Measurements from ENCODE around the gene GALNT9. TPM values are rescaled to one million over a fixed set of nuclear protein-coding genes. Genes with fewer than 3 reads are reported as not detected.

Gene GALNT9
- polyA plus RNA-seq, 1 of the 3 experiments (the other 2 are of a cell fraction): not detected

DNA sequence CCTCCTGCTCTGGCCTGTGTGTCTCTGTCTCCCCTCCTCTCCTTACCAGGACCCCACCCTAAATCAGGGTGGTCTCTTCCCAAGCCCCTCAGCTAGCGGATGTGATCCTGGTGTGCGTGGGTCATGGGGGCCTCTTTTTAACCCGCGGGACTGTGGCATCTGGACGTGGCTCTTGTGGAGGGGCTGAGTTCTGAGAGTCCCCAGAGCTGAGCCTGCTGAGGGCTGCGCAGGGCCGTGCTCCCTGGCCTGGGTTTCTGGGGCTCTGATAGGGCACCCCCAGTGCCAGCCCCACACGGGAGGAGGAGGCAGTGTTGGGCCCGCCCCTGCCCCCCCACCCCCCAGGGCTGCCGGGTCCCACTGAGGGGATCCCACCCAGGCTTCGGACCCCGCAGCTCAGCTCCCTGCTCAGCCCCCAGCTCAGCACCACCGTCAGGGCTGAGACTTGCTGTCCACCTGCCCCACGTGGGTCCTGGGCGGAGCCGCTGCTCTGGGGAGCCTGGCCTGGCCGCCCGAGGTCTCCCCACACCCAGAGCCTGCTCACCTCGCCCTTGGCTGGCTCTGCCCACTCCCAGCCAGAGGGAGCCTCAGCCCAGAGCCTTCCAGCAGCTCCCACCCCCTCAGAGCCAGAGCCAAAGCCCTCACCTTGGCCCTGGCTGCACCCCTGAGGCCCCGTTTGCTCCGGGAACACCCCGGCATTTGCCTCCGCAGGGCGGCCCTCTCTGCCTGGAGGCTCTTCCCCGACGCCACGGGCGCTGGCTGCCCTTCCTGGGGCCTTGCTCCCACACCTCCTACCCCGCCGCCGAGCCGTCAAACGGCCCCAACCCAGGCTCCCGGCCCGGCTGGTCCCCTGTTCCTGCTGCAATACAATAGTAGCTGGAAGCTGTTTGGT is 153.6 kb downstream of the GALNT9 start:
- ChIA-PET POLR2A (no interaction called here), CTCF (interaction anchor here (0.7 to 3.3 kb wide), 5 partner anchors 10 to 239 kb away, joined by 3 to 15 read pairs (median 3); no protein-coding TSS in a partner anchor)
- H3K4me2 ChIP-seq: no peak overlapping the region
- H3K27me3 ChIP-seq (ENCODE audit: insufficient read depth): peaks cover 96% of the 10 kb centered on the region
- H4K20me1 ChIP-seq (ENCODE audit: insufficient read depth): 0 out of 2 replicates have a peak, but pooled peaks cover 3% of the 10 kb centered on the region
- no peak for DNase-seq
- no peaks in the 10 kb centered on the region for H3K9me3 ChIP-seq
- no peaks in the 10 kb centered on the region for H3K36me3 ChIP-seq (replicated peaks in 1 of 2; ENCODE audit: control insufficient read depth in 1 of 2, insufficient read depth in 2 of 2, low read length in 1 of 2)
- no peak overlapping the region for H2AFZ ChIP-seq (ENCODE audit: low read depth)
- peaks cover 0 to 2% of the 10 kb centered on the region in 2 experiments; a peak in 1 of 4 replicates for H3K4me1 ChIP-seq (ENCODE audit: control insufficient read depth in 1 of 2, insufficient read depth in 2 of 2, low read depth in 1 of 2, low read length in 1 of 2)
- no peaks in the 10 kb centered on the region for H3K79me2 ChIP-seq (ENCODE audit: insufficient read depth)
- no peak overlapping the region for H3K27ac ChIP-seq (ENCODE audit: low read depth in 2 of 2, low read length in 1 of 2)
- no peaks in the 10 kb centered on the region for H3K9me2 ChIP-seq
- H3K4me3 ChIP-seq (ENCODE audit: low read depth in 2 of 2, low read length in 1 of 2): no peak overlapping the region
- 22% methylated on average over 9 of the region's 35 CpGs for WGBS (ENCODE audit: low lambda C conversion rate)
- TF ChIP-seq GABPA (IDR thresholded peaks at IDR 0.05; ENCODE audit: low read depth) (no peak), NRF1 (IDR thresholded peaks at IDR 0.05; ENCODE audit: low read depth, low read length) (no peak), MEF2A (IDR thresholded peaks at IDR 0.05; ENCODE audit: borderline replicate concordance, low read depth) (no peak), RCOR1 (IDR thresholded peaks at IDR 0.05; ENCODE audit: low read length) (no peak), POLR2AphosphoS5 (IDR thresholded peaks at IDR 0.05; ENCODE audit: low read depth, low read length) (no peak)
- TF ChIP-seq, protein P1, sequence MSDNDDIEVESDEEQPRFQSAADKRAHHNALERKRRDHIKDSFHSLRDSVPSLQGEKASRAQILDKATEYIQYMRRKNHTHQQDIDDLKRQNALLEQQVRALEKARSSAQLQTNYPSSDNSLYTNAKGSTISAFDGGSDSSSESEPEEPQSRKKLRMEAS (IDR thresholded peaks at IDR 0.05; ENCODE audit: low read depth): no peak
- no peak overlapping the region for H3K9ac ChIP-seq
- no peaks in the 10 kb centered on the region for H3F3A ChIP-seq (replicated peaks; ENCODE audit: insufficient read depth)

DNA sequence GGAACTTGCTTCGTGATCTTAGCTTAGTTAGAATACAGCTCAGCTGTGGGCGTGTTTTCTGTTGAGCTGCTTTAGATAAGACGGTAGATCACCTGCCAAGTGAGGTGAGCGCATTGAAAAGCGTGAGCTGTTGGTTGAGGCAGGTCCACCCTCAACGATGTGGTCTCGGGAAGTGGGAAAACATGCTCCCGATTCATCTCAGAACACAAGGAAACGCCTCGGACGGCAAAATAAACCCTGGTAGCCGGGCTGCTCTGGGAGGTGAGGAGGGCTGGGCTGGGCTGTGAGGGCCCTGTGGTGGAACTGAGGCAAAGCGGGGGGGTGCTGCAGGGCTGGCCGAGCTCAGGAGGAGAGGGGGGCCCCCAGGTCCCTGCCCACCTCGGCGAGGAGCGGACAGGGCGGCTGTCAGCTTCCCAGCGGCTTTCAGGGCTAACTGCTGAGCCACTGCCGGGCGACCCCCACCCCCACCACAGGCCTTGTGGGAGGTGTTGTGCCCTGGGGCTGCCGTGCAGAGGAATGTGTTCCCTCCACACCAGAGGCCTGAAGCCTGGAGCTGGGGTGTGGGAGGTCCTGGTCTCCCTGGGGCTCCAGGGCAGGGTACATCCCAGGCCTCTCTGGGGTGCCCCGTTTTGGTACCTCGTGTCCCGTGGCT is 154.4 kb downstream of the GALNT9 start:
- ChIA-PET CTCF (interaction anchor here (0.7 to 3.3 kb wide), 7 partner anchors 11 to 440 kb away, joined by 3 to 15 read pairs (median 3); no protein-coding TSS in a partner anchor), POLR2A (no interaction called here)
- Histone ChIP-seq H3K4me2 (no peak overlapping the region), H4K20me1 (ENCODE audit: insufficient read depth) (0 out of 2 replicates have a peak, but pooled peaks cover 3% of the 10 kb centered on the region), H3K9ac (no peak overlapping the region), H3K36me3 (replicated peaks in 1 of 2; ENCODE audit: control insufficient read depth in 1 of 2, insufficient read depth in 2 of 2, low read length in 1 of 2) (no peaks in the 10 kb centered on the region), H3K4me1 (ENCODE audit: control insufficient read depth in 1 of 2, insufficient read depth in 2 of 2, low read depth in 1 of 2, low read length in 1 of 2) (peaks cover 2% of the 10 kb centered on the region in 2 experiments; a peak in 2 of 4 replicates), H3K27ac (ENCODE audit: low read depth in 2 of 2, low read length in 1 of 2) (no peak overlapping the region), H3K9me2 (no peaks in the 10 kb centered on the region), H3F3A (replicated peaks; ENCODE audit: insufficient read depth) (peaks cover 1% of the 10 kb centered on the region), H3K9me3 (no peaks in the 10 kb centered on the region), H3K27me3 (ENCODE audit: insufficient read depth) (peaks cover 96% of the 10 kb centered on the region), H2AFZ (ENCODE audit: low read depth) (no peak overlapping the region), H3K79me2 (ENCODE audit: insufficient read depth) (no peaks in the 10 kb centered on the region), H3K4me3 (ENCODE audit: low read depth in 2 of 2, low read length in 1 of 2) (no peak overlapping the region)
- TF ChIP-seq ELF1 (IDR thresholded peaks at IDR 0.05) (no peak), RCOR1 (IDR thresholded peaks at IDR 0.05; ENCODE audit: low read length) (no peak), RAD21 (IDR thresholded peaks at IDR 0.05; ENCODE audit: low read length) (no peak), FOSL2 (IDR thresholded peaks at IDR 0.05; ENCODE audit: borderline replicate concordance, low read depth) (no peak), NFIC (IDR thresholded peaks at IDR 0.05; ENCODE audit: borderline replicate concordance) (no peak), MEF2A (IDR thresholded peaks at IDR 0.05; ENCODE audit: borderline replicate concordance, low read depth) (no peak), RXRA (IDR thresholded peaks at IDR 0.05; ENCODE audit: borderline replicate concordance, low read depth) (no peak), GATA2 (CRISPR knock-in tag; IDR thresholded peaks at IDR 0.05) (no peak), FOXJ3 (CRISPR knock-in tag; IDR thresholded peaks at IDR 0.05) (no peak), POLR2AphosphoS5 (IDR thresholded peaks at IDR 0.05; ENCODE audit: low read depth, low read length) (no peak), EP300 (IDR thresholded peaks at IDR 0.05; ENCODE audit: borderline replicate concordance in 1 of 2, low read depth in 1 of 2, low read length in 1 of 2) (no peak), FOXM1 (IDR thresholded peaks at IDR 0.05; ENCODE audit: low read depth) (no peak), CHD2 (IDR thresholded peaks at IDR 0.05; ENCODE audit: low read length, partially characterized antibody) (no peak), RFX5 (IDR thresholded peaks at IDR 0.05; ENCODE audit: low read length) (no peak), NRF1 (IDR thresholded peaks at IDR 0.05; ENCODE audit: low read depth, low read length) (no peak), TAF1 (IDR thresholded peaks at IDR 0.05; ENCODE audit: borderline replicate concordance, low read depth, low read length) (no peak)
- TF ChIP-seq, protein P2, sequence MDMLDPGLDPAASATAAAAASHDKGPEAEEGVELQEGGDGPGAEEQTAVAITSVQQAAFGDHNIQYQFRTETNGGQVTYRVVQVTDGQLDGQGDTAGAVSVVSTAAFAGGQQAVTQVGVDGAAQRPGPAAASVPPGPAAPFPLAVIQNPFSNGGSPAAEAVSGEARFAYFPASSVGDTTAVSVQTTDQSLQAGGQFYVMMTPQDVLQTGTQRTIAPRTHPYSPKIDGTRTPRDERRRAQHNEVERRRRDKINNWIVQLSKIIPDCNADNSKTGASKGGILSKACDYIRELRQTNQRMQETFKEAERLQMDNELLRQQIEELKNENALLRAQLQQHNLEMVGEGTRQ (IDR thresholded peaks at IDR 0.05; ENCODE audit: borderline replicate concordance, low read depth, low read length): no peak
- TF ChIP-seq, protein P1 (IDR thresholded peaks at IDR 0.05; ENCODE audit: low read depth): no peak
- TF ChIP-seq, protein P3, sequence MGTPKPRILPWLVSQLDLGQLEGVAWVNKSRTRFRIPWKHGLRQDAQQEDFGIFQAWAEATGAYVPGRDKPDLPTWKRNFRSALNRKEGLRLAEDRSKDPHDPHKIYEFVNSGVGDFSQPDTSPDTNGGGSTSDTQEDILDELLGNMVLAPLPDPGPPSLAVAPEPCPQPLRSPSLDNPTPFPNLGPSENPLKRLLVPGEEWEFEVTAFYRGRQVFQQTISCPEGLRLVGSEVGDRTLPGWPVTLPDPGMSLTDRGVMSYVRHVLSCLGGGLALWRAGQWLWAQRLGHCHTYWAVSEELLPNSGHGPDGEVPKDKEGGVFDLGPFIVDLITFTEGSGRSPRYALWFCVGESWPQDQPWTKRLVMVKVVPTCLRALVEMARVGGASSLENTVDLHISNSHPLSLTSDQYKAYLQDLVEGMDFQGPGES (IDR thresholded peaks at IDR 0.05; ENCODE audit: low read depth, low read length): no peak
- WGBS (ENCODE audit: low lambda C conversion rate): 25% methylated on average over 14 of the region's 25 CpGs
- no peak for DNase-seq

All from SK-N-SH (cell line).